Skeletal muscle cell (primary cell): Measurements from ENCODE around the gene DOC2A.

Experiments used
- DNase-seq: peaks from one replicate; pipeline ENCODE4 v3.0.0-alpha.2; 2010; ENCODE audit warnings: low read depth
- H3K4me3 ChIP-seq: 2 replicates; pipeline ENCODE4 v1.5.1; 2011; ENCODE audit warnings: low read depth, mild to moderate bottlenecking, control low read depth, low read length, moderate library complexity

DOC2A gene

GRCh38 chr16:29992344-29992967 lies 18.4 kb downstream of the DOC2A start:
- DNase-seq = no peak
- H3K4me3 ChIP-seq = no peak overlapping the region

- H3K4me3 ChIP-seq = no peak overlapping the region
- DNase-seq = no peak
Measured at GRCh38 chr16:29991571-29991904, 19.3 kb downstream of the DOC2A start.

GRCh38 chr16:29990883-29991570 lies 19.8 kb downstream of the DOC2A start:
- no peak overlapping the region for H3K4me3 ChIP-seq
- no peak for DNase-seq

GRCh38 chr16:29990034-29990433 lies 20.8 kb downstream of the DOC2A start:
- no peak for DNase-seq
- H3K4me3 ChIP-seq = no peak overlapping the region

GRCh38 chr16:29989111-29989858 lies 21.5 kb downstream of the DOC2A start:
- DNase-seq = no peak
- no peak overlapping the region for H3K4me3 ChIP-seq

- no peak for DNase-seq
- H3K4me3 ChIP-seq = no peak overlapping the region
Measured at GRCh38 chr16:29988346-29989075, 22.3 kb downstream of the DOC2A start.

GRCh38 chr16:29987371-29988085 lies 23.3 kb downstream of the DOC2A start:
- DNase-seq = no peak
- no peak overlapping the region for H3K4me3 ChIP-seq

GRCh38 chr16:29986931-29987330 lies 23.9 kb downstream of the DOC2A start:
- no peak overlapping the region for H3K4me3 ChIP-seq
- no peak for DNase-seq

GRCh38 chr16:29986231-29986630 lies 24.6 kb downstream of the DOC2A start:
- DNase-seq = no peak
- H3K4me3 ChIP-seq = no peak overlapping the region

- no peak for DNase-seq
- no peak overlapping the region for H3K4me3 ChIP-seq
Measured at GRCh38 chr16:29985271-29985811, 25.5 kb downstream of the DOC2A start.

GRCh38 chr16:29984764-29985147 lies 26.1 kb downstream of the DOC2A start:
- no peak for DNase-seq
- no peak overlapping the region for H3K4me3 ChIP-seq

GRCh38 chr16:29984137-29984763 lies 26.6 kb downstream of the DOC2A start:
- no peak overlapping the region for H3K4me3 ChIP-seq
- no peak for DNase-seq

- no peak for DNase-seq
- H3K4me3 ChIP-seq = no peak overlapping the region
Measured at GRCh38 chr16:29983420-29984136, 27.2 kb downstream of the DOC2A start.

- H3K4me3 ChIP-seq = no peak overlapping the region
- no peak for DNase-seq
Measured at GRCh38 chr16:29982560-29983419, 28.0 kb downstream of the DOC2A start.

GRCh38 chr16:29978564-29979270 lies 32.1 kb downstream of the DOC2A start:
- no peak overlapping the region for H3K4me3 ChIP-seq
- no peak for DNase-seq

GRCh38 chr16:29978081-29978480 lies 32.7 kb downstream of the DOC2A start:
- H3K4me3 ChIP-seq = no peak overlapping the region
- DNase-seq = no peak
